OCI-LY3 (cell line): ENCODE measurements around the gene NIPAL1.

Experiments
- CTCF ChIP-seq: fragments of 200-600, 300-600 bp; sonication (generic); IDR thresholded peaks from 2 replicates; pipeline ENCODE4 v1.5.1; 2014; ENCODE audit warnings: antibody characterized with exemption, low read length, low read depth
- EZH2phosphoT487 ChIP-seq: fragments of 200-600 bp; shearing (Covaris generic); IDR thresholded peaks from 2 replicates; pipeline ENCODE4 v1.6.1; 2018; ENCODE audit warnings: antibody characterized with exemption, mixed run types, low read depth

GRCh38 chr4:48073567-48074103 is 57.1 kb downstream of the NIPAL1 start:
- TF ChIP-seq CTCF = no peak
- TF ChIP-seq EZH2phosphoT487 = no peak
